Fibroblast of lung (primary cell): ENCODE data around the gene PSMB5.

ENCODE experiments used
- CTCF ChIP-seq, 2 donors: IDR thresholded peaks in 1 of 2; conservative IDR thresholded peaks in 1 of 2; 1 replicate in 1 of 2; 2 replicates in 1 of 2; pipeline ENCODE4 v1.5.1; 2011 to 2012; ENCODE audit warnings: low read length in 2 of 2, control low read depth in 1 of 2, inconsistent platforms in 1 of 2, low read depth in 1 of 2, mild to moderate bottlenecking in 1 of 2
- EZH2 ChIP-seq: IDR thresholded peaks from 2 replicates; pipeline ENCODE4 v1.5.1; 2012; ENCODE audit warnings: low read length, control low read depth, mild to moderate bottlenecking; ENCODE audit errors: missing control alignments

- TF ChIP-seq CTCF (conservative IDR thresholded peaks at IDR 0.05 in 1 of 2, IDR thresholded peaks at IDR 0.05 in 1 of 2; ENCODE audit: low read depth in 1 of 2, low read length in 2 of 2): no peak
- no peak for TF ChIP-seq EZH2
Measured at GRCh38 chr14:23058654-23059504, 24.2 kb upstream of the PSMB5 start.
